ENCODE data around the gene OPN4.

OPN4 gene

DNA sequence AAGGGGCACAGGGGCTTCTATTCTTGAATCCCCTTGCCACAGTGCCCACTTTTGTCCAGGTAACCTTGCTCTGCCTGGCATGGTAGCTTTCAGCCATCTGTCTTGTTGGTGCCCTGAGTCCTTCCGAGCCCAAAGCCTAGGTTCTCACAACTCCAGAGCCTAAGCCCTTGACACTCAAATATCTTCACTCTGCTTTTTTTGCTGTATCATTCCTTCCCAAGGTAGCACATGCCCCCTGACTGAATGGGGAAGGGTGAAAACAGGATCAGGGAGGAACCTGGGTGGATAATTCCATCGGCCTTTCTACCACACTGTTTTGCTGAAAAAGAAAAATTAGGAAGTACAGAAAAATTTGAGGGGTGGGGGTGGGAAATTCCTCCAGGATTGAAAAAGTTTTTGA, 51.6 kb downstream of the OPN4 start:
- DNase-seq: no peak

DNA sequence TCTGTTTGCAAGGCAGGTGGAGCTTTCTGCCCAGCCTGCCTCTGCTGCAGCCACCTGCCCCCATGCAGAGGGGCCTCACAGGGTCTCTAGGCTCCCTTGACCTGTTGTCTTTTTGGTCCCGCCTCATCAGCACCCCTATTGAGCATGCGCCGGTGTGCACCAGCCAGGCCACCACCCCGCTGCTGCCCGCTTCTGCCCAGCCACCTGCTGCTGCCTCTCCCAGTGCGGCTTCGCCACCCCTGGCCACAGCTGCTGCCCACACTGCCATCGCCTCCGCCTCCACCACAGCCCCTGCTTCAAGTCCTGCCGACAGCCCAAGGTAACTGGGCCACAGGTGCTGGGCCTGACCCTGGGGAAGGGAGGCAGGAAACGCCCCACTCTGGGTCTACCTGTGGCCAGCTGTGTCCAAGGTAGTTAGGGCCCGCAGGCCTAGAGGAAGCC, 52.1 kb downstream of the OPN4 start:
- no peak for DNase-seq

DNA sequence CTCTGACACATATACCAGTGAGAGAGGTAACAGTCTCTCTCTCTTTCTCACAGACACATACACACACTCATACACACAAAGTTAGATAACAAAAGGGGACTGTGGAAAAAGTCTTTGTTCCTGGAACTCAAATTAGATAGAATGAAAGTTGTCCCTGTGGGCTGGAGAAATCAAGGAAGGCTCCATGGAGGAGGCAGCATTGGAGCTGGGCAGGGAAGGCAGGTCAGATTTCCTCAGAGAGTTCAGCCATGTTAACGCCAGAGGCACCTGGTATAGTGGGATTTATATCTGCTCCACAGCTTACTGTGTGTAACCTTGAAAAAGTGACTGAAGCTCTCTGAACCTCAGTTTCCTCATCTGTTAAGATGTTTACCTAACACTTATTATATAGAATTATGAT, 52.6 kb downstream of the OPN4 start:
- no peak for DNase-seq

DNA sequence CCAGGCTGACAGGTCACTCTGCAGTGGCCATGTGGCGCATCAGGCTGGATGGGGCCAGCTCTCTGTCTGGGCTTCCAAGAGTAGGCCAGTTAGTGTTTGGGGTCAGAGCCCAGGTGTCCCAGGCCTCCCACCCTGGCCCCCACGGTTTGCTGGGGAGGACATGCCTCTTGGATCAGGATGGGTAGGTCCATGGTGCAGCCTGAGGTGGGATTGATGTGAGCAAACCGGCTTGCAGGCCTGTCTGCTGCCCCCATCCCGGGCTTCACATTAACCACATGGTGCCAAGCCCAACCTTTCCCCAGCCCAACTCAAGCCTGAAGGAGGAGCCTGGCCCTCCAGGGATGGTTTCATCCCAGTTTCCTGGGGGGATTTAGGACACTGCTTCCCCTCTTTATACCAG, 53.2 kb downstream of the OPN4 start:
- no peak for DNase-seq

DNA sequence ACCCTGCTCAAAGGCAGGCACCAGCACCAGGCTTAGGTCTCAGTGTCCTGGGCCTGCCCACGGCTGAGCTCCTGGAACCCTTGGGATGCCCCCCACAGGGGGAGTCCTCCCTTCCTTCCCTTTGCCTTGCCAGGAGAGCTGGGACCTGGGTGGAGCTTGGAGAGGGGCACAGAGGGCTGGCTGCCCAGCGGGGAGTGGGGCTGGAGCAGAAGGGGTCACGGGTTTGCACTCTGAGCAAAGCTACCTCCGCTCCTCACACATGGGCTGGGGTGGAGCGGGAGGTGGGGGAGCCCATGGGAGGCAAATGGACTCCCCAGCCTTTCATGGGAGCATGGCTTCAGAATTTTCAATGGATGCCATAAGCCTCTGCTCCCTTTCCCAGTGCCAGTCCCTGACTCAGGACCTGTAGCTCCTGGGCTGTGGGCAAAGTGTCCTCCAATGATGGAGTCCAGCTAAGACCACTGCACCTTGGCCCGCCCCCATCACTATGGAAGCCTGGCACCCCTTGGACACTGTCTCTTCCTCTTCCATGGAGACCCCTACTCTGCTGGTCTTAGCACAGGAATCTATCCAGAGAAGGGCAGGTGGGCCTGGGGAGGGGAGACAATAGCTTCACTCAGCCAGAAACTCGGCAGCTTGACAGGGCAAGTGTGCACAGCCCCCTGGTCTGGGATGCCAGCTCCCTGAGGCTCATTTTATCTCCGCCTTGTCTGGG, 53.9 kb downstream of the OPN4 start:
- no peak for DNase-seq

GRCh38 chr10:86708783-86709380, 54.5 kb downstream of the OPN4 start:
- DNase-seq: no peak

- DNase-seq: no peak
These were observed 55.2 kb downstream of the OPN4 start for GRCh38 chr10:86709396-86710185.

DNA sequence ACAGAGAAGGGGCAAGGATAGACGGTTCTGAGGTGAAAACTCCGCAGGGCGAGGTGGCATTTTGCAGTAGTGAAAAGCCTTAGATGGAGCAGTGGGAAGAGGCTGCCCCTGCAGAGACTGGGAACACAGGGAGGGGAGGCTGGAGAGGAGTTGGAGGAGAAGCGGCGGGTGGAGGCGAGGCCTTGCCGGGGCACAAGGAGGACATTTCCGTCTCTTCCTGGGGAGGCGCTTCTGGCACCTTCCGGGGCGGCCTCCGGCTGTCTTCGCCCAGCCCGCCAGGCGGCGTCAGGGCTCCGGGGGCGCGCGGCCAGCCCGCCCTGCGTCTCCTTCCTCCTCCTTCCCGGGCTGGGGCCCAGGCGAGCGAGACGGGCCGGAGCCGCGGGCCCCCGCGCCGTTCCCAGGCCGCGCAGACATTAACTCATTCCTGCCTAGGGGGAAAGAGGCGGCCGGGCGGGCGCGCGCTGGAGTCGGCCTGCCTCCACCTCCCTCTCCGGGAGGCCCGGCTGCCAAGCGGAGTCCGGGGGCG, 56.7 kb downstream of the OPN4 start:
- peak; percentile 91 for DNase-seq

- peak; percentile 53 for DNase-seq
These were observed 57.4 kb downstream of the OPN4 start for GRCh38 chr10:86711513-86712316.

- DNase-seq: no peak
These were observed 58.0 kb downstream of the OPN4 start for GRCh38 chr10:86712317-86712707.

DNA sequence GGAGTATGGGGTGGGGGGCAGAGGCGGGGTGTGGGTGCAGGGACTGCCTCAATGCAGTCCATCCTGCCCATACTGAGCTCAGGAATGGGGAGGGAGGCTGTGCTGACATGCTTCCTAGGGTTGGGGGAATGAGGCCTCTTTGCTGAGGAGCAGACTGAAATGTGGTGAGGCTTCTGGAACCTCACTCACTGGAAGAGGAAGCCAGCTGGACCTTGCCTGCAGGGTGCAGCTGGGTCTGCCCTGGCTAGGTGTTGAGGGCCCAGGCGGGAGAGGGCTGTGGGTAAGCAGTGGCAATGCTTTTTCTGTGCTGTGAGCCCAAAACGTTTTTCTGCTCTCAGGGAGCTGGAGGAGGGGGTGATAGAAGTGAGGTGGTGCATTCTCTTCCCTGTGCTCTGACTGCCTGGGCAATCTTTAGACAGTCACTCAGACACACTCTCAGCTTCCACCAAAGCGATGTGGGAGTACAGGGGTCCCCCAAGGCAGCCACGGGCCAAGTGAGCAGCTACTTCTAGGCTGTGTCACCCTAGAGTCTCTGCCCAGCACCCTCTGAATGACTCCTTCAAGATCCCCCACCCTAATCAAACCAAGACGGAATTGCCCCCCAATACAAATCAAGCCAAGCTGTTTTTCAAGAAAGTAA, 60.9 kb downstream of the OPN4 start:
- DNase-seq: no peak

DNA sequence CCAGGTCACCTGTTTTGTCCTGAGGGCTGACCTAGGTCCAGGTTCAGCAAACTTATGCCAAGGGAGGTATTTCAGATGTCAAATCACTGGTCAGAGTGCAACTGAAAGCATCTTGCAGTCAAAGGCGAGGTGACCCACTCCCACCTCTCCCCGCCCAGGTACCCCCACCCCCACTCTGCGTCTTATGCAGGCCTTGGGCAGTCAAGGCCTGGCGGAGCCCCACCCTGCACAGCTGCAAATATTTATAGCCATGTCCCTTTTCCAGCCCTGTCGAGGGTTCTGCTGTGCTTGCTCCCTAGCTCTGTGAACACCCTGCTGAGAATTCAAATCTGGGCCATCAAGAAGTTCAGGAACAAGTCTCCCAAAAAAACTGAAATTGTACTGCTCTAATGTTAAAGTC, 61.5 kb downstream of the OPN4 start:
- no peak for DNase-seq
